ENCODE measurements around the gene CILP2. TPM values are rescaled to one million over a fixed set of nuclear protein-coding genes. Genes with fewer than 3 reads are reported as not detected.

CILP2 gene
- total and polyA plus RNA-seq, 2 experiments from 2014 or later = 0.11 to 0.48 TPM

- in situ Hi-C loops (cut with MboI) = no loop called here
- Histone ChIP-seq H3K27me3 (replicated peaks; ENCODE audit: insufficient read depth) (no peaks in the 10 kb centered on the region), H3K4me1 (ENCODE audit: insufficient read depth) (no peaks in the 10 kb centered on the region), H3F3A (ENCODE audit: insufficient read depth) (no peaks in the 10 kb centered on the region), H3K4me2 (ENCODE audit: unreplicated experiment) (no peak overlapping the region), H3K36me3 (ENCODE audit: low read depth) (peaks cover 12% of the 10 kb centered on the region; the same call in 1 of the 2 replicates), H3K27ac (no peak overlapping the region), H3K9me2 (ENCODE audit: insufficient read depth) (no peaks in the 10 kb centered on the region), H3K4me3 (no peak overlapping the region), H2AFZ (no peak overlapping the region), H3K9ac (no peak overlapping the region), H3K9me3 (ENCODE audit: low read depth) (no peaks in the 10 kb centered on the region), H3K79me2 (ENCODE audit: insufficient read depth) (no peaks in the 10 kb centered on the region), H4K20me1 (ENCODE audit: insufficient read depth) (no peaks in the 10 kb centered on the region)
- TF ChIP-seq EZH2phosphoT487 (IDR thresholded peaks at IDR 0.05; ENCODE audit: insufficient read depth, low read depth) = no peak
- TF ChIP-seq EZH2 (IDR thresholded peaks at IDR 0.05; ENCODE audit: insufficient read depth, poor library complexity, severe bottlenecking) = no peak
- DNase-seq = no peak
- WGBS, 2 experiments (ENCODE audit: low coverage in 1 of 2, low lambda C conversion rate in 2 of 2, missing lambda C conversion rate in 2 of 2) = 84 to 87% methylated on average over 8 of the region's 8 CpGs
These were observed 30.7 kb upstream of the CILP2 start for GRCh38 chr19:19507354-19507753.

DNA sequence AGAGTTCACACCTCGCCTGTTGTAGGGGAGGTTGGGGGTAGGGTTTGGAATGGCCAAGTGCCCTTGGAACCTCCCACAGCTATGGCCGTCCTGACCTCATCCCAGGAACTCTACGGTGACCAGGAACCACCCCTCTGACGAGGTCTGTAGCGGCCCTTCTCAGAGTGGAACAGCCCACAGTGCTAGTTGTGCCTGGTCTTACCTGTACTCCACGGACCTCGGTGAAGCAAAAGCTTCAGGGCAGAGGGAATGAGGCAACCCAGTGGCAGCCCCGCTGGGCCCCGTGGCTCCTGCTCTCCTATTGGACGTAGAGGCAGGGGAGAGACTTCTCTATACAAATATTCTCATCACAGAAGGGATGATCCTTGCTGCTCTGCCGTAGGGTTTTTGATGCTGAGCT is 29.8 kb upstream of the CILP2 start:
- no peak for DNase-seq
- no peak overlapping the region for H2AFZ ChIP-seq
- in situ Hi-C loops (cut with MboI) = no loop called here
- no peak overlapping the region for H3K4me2 ChIP-seq (ENCODE audit: unreplicated experiment)
- no peak overlapping the region for H3K27ac ChIP-seq
- H3K9ac ChIP-seq = no peak overlapping the region
- 73 to 85% methylated on average over 11 of the region's 11 CpGs for WGBS, 2 experiments (ENCODE audit: low coverage in 1 of 2, low lambda C conversion rate in 2 of 2, missing lambda C conversion rate in 2 of 2)
- peaks cover 12% of the 10 kb centered on the region; the same call in 1 of the 2 replicates for H3K36me3 ChIP-seq (ENCODE audit: low read depth)
- no peaks in the 10 kb centered on the region for H4K20me1 ChIP-seq (ENCODE audit: insufficient read depth)
- no peak overlapping the region for H3K4me3 ChIP-seq
- no peaks in the 10 kb centered on the region for H3K9me3 ChIP-seq (ENCODE audit: low read depth)
- no peaks in the 10 kb centered on the region for H3K4me1 ChIP-seq (ENCODE audit: insufficient read depth)
- no peaks in the 10 kb centered on the region for H3K9me2 ChIP-seq (ENCODE audit: insufficient read depth)
- H3K79me2 ChIP-seq (ENCODE audit: insufficient read depth) = no peaks in the 10 kb centered on the region
- H3F3A ChIP-seq (ENCODE audit: insufficient read depth) = no peaks in the 10 kb centered on the region
- TF ChIP-seq EZH2 (IDR thresholded peaks at IDR 0.05; ENCODE audit: insufficient read depth, poor library complexity, severe bottlenecking) (no peak), EZH2phosphoT487 (IDR thresholded peaks at IDR 0.05; ENCODE audit: insufficient read depth, low read depth) (no peak)
- H3K27me3 ChIP-seq (replicated peaks; ENCODE audit: insufficient read depth) = no peaks in the 10 kb centered on the region

GRCh38 chr19:19510432-19510831 is 27.6 kb upstream of the CILP2 start:
- Histone ChIP-seq H3K36me3 (ENCODE audit: low read depth) (0 out of 2 replicates have a peak, but pooled peaks cover 12% of the 10 kb centered on the region), H3K9me2 (ENCODE audit: insufficient read depth) (no peaks in the 10 kb centered on the region), H3F3A (ENCODE audit: insufficient read depth) (no peaks in the 10 kb centered on the region), H3K4me1 (ENCODE audit: insufficient read depth) (no peaks in the 10 kb centered on the region), H3K27ac (no peak overlapping the region), H3K9me3 (ENCODE audit: low read depth) (no peaks in the 10 kb centered on the region), H3K27me3 (replicated peaks; ENCODE audit: insufficient read depth) (no peaks in the 10 kb centered on the region), H2AFZ (no peak overlapping the region), H3K4me3 (no peak overlapping the region), H4K20me1 (ENCODE audit: insufficient read depth) (no peaks in the 10 kb centered on the region), H3K79me2 (ENCODE audit: insufficient read depth) (no peaks in the 10 kb centered on the region), H3K4me2 (ENCODE audit: unreplicated experiment) (no peak overlapping the region), H3K9ac (no peak overlapping the region)
- DNase-seq = peak; percentile 16
- TF ChIP-seq EZH2 (IDR thresholded peaks at IDR 0.05; ENCODE audit: insufficient read depth, poor library complexity, severe bottlenecking) (no peak), EZH2phosphoT487 (IDR thresholded peaks at IDR 0.05; ENCODE audit: insufficient read depth, low read depth) (no peak)
- 48 to 49% methylated on average over 6 of the region's 6 CpGs for WGBS, 2 experiments (ENCODE audit: low coverage in 1 of 2, low lambda C conversion rate in 2 of 2, missing lambda C conversion rate in 2 of 2)
- in situ Hi-C loops (cut with MboI) = no loop called here

GRCh38 chr19:19513682-19514081 is 24.4 kb upstream of the CILP2 start:
- no peaks in the 10 kb centered on the region for H3K27me3 ChIP-seq (replicated peaks; ENCODE audit: insufficient read depth)
- no peaks in the 10 kb centered on the region for H4K20me1 ChIP-seq (ENCODE audit: insufficient read depth)
- in situ Hi-C loops (cut with MboI) = no loop called here
- 69 to 71% methylated on average over 17 of the region's 17 CpGs for WGBS, 2 experiments (ENCODE audit: low coverage in 1 of 2, low lambda C conversion rate in 2 of 2, missing lambda C conversion rate in 2 of 2)
- H3K9ac ChIP-seq = no peak overlapping the region
- H2AFZ ChIP-seq = no peak overlapping the region
- peaks cover 26% of the 10 kb centered on the region for H3K79me2 ChIP-seq (ENCODE audit: insufficient read depth)
- no peak overlapping the region for H3K4me3 ChIP-seq
- no peak for TF ChIP-seq EZH2phosphoT487 (IDR thresholded peaks at IDR 0.05; ENCODE audit: insufficient read depth, low read depth)
- no peak for TF ChIP-seq EZH2 (IDR thresholded peaks at IDR 0.05; ENCODE audit: insufficient read depth, poor library complexity, severe bottlenecking)
- H3F3A ChIP-seq (ENCODE audit: insufficient read depth) = no peaks in the 10 kb centered on the region
- H3K27ac ChIP-seq = no peak overlapping the region
- H3K9me2 ChIP-seq (ENCODE audit: insufficient read depth) = no peaks in the 10 kb centered on the region
- peaks cover 9% of the 10 kb centered on the region for H3K4me1 ChIP-seq (ENCODE audit: insufficient read depth)
- no peak for DNase-seq
- no peak overlapping the region for H3K4me2 ChIP-seq (ENCODE audit: unreplicated experiment)
- H3K9me3 ChIP-seq (ENCODE audit: low read depth) = no peaks in the 10 kb centered on the region
- H3K36me3 ChIP-seq (ENCODE audit: low read depth) = 0 out of 2 replicates have a peak, but pooled peaks cover 1% of the 10 kb centered on the region

DNA sequence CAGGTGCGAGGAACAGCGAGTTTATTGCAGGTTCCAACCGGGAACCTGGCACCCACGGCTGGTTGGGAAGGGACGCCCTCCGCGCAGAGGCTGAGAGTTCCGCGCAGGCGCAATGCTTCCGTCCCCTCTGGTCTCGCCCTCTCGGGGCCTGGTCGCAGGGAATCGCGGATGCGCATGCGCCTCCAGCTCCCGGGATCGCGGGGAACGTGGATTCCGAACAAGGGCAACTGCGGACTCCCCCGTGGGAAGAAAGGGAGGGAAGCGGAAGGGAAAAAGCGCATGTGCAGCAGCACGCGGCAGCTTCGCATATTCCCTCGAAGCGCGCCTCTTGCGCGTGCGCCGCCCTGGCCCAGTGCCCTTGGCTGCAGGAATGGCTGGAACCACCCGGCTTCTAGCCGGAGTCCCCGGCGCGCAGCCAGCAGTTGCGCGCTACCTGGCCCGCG is 23.8 kb upstream of the CILP2 start:
- no peaks in the 10 kb centered on the region for H3K36me3 ChIP-seq (ENCODE audit: low read depth)
- 25 to 27% methylated on average over 37 to 46 of the region's 46 CpGs for WGBS, 2 experiments (ENCODE audit: low coverage in 1 of 2, low lambda C conversion rate in 2 of 2, missing lambda C conversion rate in 2 of 2)
- H2AFZ ChIP-seq = no peak overlapping the region
- no peaks in the 10 kb centered on the region for H4K20me1 ChIP-seq (ENCODE audit: insufficient read depth)
- no peak overlapping the region for H3K4me2 ChIP-seq (ENCODE audit: unreplicated experiment)
- peak; percentile 20 for DNase-seq
- no peak overlapping the region for H3K9ac ChIP-seq
- no peak overlapping the region for H3K4me3 ChIP-seq
- H3K27me3 ChIP-seq (replicated peaks; ENCODE audit: insufficient read depth) = no peaks in the 10 kb centered on the region
- no peaks in the 10 kb centered on the region for H3K9me3 ChIP-seq (ENCODE audit: low read depth)
- peaks cover 32% of the 10 kb centered on the region for H3K79me2 ChIP-seq (ENCODE audit: insufficient read depth)
- peaks cover 9% of the 10 kb centered on the region for H3K4me1 ChIP-seq (ENCODE audit: insufficient read depth)
- no peaks in the 10 kb centered on the region for H3K9me2 ChIP-seq (ENCODE audit: insufficient read depth)
- no peaks in the 10 kb centered on the region for H3F3A ChIP-seq (ENCODE audit: insufficient read depth)
- no peak overlapping the region for H3K27ac ChIP-seq
- no peak for TF ChIP-seq EZH2 (IDR thresholded peaks at IDR 0.05; ENCODE audit: insufficient read depth, poor library complexity, severe bottlenecking)
- TF ChIP-seq EZH2phosphoT487 (IDR thresholded peaks at IDR 0.05; ENCODE audit: insufficient read depth, low read depth) = no peak
- in situ Hi-C loops (cut with MboI) = no loop called here

Data from GM23248 (cell line).